Stimulated activated CD4-positive, alpha-beta T cell treated with anti-CD3 and anti-CD28 coated beads, Interleukin-4, amount 100 ng/mL, for 4 hours (primary cell): ENCODE data around the gene MAPK8IP3.
"Not testable (repeated sequence)": the region's sequence is repeated elsewhere in the genome, so short reads cannot be mapped to it uniquely, and the experiment has no call there.

ENCODE experiments used
- DNase-seq, 2 experiments: peaks; one replicate each; pipeline ENCODE4 v3.0.0-alpha.2; 2020

MAPK8IP3 gene

DNA sequence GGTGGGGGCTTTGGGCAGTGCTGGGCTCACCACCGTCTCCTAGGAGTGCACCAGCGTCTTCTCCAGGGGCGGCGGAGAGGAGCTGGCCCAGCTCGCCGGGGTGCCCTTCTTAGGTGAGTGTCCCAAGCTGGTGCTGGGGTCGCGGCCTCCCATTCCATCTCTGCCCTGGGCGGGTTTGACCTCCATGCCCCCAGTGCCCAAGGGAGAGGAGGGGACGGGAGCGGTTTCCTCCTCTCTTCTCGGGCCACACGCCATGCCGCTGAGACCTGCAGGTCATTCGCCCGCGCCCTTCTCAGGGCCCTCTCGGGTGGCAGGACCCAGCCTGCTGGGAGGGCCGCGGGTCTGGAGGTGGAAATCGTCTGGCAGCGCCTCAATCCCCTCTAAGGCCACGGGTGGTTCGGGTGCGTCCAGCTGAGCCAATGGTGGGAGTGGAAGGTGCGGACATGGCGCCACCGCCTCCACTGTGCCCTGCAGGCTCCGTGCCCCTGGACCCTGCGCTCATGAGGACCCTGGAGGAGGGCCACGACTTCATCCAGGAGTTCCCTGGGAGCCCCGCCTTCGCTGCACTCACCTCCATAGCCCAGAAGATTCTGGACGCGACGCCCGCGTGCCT, 82.2 kb downstream of the MAPK8IP3 start:
- no peak for DNase-seq

DNA sequence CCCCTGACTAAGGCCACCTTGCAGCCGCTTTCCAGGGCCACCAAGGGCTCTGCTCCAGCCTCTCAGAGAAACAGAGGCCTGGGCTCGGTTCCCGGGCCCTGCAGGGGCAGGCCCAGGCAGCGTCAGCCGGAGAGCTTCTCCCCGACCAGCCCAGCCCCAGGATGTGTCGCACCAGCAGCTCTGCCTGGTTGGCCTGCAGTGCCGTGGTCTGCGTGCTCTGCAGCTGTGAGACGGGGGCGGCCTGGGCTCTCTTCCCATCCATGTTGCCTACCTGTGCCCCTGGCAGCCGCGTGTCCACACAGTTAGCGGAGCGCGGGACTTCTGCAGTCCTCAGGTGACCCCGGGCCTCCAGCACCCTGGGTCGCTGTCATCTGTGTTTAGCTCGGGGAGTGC, 82.7 kb downstream of the MAPK8IP3 start:
- no peak for DNase-seq

DNA sequence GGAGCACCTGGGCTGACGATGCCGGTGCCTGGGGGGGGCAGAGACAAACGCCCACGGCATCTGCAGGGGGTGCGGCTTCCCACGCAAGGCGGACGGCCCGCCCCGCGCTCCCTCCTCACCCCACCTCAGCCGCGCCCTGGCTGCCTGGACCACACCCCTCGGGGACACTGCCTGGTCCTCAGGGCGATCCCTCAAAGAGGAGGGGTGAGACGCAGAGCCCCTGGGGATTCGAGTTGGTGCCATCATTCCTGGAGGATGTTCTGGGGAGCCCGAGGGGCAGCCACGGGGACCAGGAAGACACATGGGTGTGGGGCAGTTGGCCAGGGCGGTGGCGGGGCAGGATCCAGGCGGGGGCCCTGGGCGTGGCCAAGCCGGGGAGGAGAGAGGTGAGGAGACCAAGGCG, 83.6 kb downstream of the MAPK8IP3 start:
- DNase-seq = no peak

DNA sequence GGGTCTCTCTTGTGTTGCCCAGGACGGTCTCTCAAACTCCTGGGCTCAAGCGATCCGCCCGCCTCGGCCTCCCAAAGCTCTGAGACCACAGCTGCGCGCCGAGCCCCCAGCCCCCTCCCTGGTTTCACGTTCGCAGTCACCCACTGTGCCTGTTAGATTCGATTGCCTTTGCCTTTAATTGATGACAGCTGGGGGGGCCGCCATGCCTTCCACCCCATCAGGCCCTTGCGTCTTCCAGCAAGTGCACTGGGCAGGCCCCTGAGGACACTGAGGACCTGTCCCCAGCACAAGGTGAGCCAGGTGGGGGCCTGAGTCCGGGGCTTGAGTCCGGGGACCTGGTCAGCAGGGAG, 84.2 kb downstream of the MAPK8IP3 start:
- DNase-seq = no peak

DNA sequence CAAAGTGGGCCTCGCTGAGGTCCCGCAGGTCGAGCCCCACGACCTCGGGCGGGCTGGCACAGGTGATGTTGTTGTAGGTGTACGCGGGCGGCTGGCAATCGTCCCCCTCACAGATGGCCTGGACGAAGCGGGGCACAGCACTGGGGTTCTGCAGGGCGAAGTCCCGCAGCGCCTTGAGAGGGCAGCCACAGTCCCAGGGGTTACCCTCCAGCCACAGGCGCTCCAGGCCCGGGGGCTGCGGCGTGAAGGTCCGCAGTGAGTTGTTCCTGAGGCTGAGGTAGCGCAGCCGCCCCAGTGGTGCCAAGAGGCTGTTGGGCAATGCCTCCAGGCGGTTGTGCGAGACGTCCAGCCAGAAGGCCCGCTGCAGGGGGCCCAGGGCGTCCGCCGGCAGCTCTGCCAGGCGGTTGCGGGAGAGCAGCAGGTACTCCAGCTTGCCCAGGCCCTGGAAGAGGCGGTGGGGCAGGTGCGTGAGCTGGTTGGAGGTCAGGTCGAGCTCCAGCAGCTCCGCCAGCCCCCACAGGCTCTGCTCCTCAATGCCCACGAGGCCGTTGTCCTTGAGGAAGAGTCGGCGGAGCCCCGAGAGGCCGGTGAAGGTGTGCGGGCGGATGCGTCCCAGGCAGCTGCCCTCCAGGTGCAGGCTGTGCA, 84.7 kb downstream of the MAPK8IP3 start:
- DNase-seq = no peak

DNA sequence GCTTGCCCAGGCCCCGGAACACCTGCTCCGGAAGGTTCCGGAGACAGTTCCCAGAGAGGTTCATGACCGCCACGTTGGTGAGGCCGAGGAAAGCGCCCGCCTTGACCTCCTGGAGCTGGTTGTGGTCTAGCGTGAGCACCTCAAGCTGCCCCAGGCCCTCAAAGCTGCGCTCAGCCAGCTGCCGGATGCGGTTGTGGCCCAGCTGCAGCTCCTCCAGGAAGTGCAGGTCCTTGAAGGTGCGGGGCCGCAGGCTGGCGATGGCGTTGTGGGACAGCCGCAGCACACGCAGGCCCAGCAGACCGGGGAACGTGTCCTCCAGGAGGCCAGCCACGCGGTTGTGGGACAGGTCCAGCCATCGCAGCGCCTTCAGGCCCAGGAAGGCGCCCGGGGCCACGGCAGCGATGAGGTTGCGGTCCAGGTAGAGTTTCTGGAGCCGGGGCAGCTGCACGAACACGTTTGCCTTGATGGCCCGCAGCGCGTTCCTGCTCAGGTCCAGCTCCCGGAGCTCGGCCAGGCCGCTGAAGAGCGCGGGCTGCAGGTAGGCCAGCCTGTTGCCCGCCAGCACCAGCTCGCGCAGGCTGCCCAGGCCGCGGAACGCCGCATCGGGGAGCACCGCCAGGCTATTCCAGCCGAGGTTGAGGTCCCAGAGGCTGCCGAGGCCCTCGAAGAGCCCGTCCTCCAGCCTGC, 85.4 kb downstream of the MAPK8IP3 start:
- no peak for DNase-seq

DNA sequence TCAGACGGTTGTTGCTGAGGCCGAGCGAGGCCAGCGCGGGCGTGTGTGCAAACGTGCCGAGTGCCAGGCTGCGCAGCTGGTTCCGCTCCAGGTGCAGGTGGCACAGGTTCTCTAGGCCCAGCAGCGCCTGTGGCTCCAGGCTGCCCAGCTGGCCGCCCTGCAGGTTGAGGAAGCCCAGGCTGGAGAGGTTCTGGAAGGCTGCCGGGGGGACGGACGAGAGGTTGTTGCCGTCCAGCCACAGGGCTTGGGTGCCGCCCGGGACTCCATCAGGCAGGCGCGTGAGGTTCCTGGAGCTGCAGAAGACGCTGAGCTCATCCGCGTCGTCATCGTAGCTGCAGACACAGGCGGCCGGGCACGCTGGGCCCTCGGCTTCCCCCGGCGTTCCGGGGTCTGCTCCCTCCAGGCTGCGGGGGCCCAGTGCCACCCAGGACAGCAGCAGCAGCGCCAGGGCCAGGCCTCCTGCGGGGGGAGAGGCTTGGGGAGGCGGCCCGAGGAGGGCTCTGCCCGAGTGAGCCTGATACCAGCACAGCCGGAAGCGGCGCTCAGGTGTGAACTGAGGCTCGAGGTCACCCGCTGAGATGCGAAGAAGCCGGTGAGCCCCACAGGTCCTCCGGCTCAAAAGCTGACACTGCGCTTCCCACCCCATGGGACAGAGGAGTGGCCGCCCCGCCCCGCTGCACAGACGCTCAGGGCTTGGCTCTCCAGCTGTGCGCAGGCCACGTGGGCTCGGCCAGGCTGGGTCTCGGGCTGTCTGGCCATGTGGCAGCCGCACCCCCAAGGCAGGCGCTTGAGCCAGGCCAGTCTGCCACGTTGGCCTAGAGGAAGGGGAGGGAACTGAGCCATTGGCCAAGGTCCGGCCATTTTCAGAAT, 86.2 kb downstream of the MAPK8IP3 start:
- DNase-seq = no peak

DNA sequence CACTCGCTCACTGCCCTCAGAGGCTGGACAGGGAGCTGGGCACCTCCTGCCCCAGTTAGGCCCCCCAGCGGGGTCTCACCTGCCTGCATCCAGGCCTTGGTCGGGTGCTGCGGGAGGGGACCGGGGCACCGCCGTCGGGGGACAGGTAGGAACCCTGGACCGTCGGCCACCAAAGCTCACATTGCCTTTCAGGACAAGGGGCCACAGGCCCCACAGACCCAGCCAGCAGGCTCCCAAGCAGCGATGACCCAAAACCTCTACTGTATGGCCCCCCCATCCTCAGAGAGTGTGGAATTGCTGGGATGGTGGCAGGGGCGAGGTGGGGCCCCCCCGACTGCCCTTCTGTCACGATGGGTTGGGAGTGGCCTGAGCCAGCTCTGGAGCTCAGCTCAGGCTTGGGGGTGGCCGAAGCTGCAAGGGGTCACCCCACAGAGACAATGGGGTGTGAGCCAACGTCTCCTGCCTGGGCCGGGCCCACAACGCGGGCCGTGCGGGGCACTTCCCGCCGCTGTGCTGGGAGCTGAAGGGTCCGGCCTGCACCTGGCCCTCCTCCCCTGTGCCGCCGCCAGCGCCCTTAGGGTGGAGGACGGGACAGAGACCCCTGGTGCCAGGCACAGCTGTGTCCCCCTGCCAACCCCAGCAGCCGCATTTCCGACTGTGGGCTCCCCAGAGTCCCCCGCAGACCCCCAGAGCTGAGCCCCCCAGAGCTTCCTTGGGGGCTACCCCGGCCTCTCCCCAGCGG, 87.0 kb downstream of the MAPK8IP3 start:
- DNase-seq = no peak

DNA sequence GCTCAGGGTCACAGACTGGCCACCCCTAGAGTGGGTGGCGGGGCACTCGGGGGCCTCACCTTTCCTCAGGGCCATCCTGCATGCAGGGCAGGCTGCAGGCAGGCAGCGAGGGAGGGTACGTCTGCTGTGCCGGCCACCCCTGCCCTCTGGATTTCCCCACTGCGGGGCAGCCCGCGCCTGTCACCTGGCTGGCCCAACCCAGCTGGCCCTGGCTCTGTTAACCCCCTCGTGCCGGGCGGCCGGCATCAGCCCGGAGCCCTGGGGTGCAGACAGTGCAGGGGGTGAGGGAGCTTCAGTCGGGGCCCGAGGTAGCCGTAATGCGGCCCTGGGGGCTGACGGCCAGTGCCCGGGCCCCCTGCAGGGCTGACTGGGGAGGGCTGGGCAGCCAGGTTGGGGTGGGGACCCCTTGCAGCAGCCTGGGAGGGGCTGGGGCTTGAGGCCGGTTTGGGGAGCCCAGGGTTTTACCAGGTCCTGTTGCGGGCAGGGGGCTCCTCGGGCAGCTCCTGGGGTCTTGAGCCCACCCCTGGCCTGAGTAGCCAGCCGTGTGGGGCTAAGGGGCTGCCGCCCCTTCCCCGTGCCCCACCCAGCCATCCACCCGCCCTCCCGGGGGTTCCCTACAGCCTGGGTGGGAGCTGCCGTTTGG, 87.7 kb downstream of the MAPK8IP3 start, which contains the start of gene IGFALS:
IGFALS (minus strand) TSS at position 128 of the 643 bp plus-strand sequence; CDS start at position 75, 53 bp downstream.
- no peak for DNase-seq

DNA sequence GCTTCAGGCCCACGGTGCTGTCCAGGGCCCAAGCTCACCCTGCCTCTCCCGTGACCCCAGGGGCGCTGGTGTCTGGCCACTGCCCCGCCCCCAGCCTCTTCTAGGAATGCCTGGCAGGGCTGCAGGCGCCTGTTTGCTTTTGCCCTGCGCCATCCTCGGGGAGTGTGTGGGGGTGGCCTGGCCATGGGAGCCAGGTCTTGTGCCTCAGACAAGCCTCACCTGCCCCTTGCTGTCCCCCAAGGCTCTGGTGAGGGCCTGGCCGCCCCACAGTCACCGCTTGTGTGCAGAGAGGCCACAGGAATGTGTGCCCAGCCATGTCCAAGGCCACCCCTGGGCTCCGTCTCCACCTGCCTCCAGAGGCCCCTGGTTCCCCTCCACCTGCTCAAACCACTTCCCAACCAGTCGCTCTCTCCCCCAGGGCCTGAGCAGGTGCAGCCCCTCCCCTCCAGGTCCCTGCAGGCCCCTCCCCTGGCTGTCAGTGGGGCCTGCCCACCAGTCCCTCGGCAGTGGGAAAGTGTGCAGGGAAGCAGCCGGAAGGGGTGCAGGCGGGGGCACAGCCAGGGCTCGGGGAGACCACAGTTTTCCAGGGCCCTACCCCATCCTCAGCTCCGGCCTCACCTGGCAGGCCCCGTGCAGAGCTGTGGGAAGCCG, 88.4 kb downstream of the MAPK8IP3 start:
- DNase-seq = no peak

DNA sequence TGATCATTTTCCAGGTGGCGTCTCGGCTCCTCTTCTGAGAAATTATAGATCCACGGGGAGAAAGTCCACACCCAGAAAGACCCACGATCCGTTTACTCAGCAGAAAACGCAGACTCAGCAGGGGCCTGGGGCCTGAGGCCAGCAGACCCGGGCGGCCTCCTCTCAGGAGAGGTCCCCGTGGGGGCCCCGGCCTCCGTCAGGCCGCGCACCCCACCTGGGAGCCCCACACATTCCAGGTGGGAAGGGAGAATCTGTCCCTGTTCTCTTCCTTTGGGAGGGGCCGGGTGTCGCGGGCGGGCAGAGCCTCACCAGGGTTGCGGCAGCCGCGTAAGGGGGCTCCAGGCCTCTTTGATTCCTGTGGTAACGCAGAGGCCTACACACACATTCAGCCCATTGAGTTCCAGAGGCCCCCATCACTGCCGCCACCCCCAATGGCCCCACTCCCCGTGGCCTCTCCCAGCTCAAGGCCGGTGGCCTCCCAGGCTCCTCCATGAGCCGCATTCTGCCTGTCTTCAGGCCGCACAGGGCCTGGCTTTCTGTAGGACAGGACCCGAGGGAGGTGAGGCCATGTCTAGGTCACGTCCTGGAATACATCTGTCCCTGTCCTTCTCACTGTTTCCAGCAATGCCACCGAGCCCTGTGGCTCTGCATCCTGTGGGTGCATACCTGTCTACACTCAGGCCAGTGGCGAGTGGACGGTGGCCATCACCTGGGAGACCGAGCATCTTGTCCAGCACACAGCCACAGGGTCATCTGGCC, 89.1 kb downstream of the MAPK8IP3 start:
- no peak for DNase-seq

DNA sequence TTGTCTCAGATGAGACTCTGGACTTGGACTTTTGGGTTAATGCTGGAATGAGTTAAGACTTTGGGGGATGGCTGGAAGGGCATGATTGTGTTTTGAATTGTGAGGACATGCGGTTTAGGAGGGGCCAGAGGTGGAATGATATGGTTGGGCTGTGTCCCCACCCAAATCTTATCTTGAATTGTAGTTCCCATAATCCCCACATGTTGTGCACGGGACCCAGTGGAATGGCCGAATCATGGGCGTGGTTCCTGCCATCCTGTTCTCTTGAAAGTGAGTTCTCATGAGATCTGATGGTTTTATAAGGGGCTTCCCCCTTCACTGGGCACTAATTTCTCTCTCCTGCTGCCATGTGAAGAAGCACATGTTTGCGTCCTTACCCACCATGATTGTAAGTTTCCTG, 93.3 kb downstream of the MAPK8IP3 start:
- not testable (repeated sequence) for DNase-seq

DNA sequence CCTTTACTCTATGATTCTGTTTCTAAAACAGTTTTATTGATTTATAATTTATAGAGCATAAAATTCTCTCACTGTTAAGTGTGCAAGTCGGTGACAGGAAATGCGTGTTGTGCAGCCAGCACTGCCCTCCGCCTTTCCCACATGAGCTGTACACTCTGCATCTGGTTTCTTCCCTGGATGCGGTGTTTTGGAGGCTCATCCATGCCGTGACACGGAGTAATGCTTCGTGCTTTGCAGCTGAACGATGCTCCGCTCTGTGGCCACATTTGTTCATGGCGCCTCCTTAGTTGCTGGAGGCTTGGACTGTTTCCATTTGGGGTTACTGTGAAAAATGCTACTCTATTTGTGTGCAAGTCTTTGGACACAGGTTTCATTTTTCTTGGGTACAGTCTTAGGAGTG, 94.7 kb downstream of the MAPK8IP3 start:
- DNase-seq = no peak

DNA sequence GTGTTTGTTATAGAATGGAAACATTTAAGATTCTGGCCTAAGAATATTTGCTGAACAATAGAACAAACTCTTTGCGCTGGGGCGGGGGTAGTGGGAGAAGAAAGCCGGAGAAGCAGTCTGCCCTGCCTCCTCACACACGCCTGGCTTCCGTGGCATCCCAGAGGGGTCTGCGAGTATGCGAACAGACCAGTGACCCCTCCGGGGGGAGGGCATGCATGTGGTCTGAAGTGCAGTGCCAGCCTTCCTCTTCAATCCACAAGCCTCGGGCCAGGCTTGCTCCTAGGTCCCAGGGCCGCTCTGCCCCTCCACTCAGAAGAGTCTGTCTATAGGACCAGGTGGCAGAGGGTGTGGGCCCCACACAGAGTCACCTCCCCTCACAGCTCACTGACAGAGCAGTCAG, 101.6 kb downstream of the MAPK8IP3 start:
- no peak for DNase-seq

DNA sequence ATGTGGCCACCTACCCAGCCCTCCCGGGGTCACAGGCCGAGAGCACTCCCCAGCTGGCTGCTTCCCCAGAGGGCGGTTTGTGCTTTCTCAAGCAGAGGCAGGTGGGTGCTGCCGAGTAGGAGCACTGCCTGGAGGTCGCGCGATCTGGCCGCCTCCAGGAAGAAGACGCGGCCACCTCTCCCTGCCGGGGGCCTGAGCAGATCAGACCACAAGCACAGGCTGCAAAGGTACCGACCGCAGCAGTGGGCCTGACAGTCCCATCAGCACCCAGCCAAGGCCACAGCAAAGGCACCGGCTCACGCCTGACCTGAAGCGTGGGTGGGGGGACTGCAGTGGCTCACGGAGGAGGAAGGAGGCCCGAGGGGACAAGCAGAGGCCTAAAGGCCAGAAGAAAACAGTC, 102.7 kb downstream of the MAPK8IP3 start:
- DNase-seq = no peak

DNA sequence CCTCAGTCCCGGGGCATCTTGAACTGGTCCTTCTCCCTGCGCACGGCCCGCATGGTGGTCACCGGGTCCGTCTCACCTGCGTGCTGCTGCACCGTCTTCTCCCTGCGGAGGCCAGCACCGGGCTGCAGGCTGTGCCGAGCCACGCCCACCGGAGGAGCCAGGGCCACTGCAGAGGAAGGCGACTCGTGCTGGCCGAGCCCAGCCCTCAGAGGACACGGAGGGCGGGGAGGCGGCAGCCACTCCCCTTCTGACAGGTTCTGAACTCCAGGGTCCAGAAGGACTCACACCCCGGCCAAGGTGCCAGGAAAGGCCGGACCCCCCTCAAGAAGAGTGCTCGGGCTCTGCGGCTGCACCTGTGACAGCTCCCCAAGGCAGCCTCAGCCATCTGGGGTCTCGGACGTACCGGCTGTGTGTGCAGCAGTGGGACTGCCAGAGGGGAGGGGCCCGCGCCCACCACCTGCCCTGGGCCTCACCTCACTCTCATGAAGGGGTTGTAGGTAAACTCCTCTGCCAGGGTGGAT, 103.3 kb downstream of the MAPK8IP3 start:
- no peak for DNase-seq

DNA sequence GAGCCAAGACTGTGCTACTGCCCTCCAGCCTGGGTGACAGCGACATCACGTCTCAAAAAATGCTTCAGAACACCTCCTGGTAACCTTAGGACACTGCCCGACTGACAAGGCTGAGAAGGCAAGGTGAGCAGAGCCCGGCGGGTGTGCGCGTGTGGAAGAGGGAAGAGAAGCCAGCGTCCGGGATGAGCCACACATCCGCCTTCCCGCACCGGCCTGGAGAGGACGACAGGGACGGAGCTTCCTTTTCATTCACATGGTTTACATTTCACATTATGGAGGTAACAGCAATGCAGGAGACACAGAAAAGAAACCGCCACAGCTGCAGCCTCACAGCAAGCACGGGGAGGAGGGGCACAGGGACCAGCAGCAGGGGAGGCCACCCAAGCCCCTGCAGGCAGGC, 104.1 kb downstream of the MAPK8IP3 start:
- DNase-seq = no peak

DNA sequence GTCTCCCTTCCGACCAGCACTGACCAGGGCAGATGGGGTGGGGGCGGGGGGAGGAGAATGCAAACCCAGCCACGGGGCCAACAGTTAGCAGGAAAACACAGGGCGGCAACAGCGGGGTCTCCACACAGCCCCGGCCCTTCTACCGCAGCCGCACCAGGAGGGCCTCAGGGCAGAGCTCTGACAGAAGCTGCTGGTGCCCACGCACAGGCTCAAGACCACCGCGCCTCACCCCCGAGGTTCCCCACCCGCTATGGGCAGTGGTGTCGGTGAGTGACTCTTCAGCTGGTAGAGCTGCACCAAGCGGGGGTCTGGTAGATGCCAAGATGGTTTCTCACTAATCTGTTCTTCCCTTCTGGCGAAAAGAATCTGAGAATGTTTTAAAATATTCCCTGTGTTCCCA, 104.5 kb downstream of the MAPK8IP3 start:
- DNase-seq = no peak

DNA sequence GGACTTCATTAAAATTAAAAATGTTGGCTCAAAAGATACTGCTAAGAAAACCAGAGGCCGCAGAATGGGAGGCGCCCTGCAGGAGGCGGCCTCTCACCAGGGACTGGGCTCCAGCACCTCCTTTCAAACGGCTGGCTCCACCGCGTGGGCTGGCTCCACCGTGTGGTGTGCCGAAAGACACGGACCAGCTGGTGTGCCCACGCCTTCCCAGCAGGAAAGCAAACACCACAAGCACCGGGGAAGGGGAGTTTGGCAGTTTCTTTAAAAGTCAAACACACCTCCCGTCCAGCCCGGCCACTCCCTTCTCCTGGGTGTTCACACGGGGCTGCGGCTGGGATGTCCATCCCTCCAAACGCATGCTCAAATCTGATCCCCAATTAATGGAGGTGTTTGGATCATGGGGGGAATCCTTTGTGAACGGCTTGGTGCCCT, 106.8 kb downstream of the MAPK8IP3 start:
- peak; percentile 47 to 56 for DNase-seq

DNA sequence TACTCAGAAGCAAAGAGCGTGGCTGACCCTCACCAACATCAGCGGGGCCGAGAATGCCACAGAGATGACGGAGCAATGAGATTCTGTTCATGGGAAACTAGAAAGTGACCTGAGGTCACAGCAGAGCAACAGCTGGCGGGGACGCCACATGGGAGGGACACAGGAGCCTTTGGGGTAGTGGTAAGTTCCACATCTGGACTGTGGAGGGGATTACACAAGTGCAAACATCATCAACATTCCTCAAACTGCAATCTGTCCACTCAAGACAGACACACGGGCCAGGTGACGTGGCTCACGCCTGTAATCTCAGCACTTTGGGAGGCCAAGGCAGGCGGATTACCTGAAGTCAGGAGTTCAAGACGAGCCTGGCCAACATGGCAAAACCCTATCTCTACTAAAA, 109.5 kb downstream of the MAPK8IP3 start:
- no peak for DNase-seq
